Glutamatergic neuron (in vitro differentiated cells): ENCODE measurements around the gene ARID1B. TPM values are rescaled to one million over a fixed set of nuclear protein-coding genes. Genes with fewer than 3 reads are reported as not detected.

Source experiments
- DNase-seq: peaks from one replicate; pipeline ENCODE4 v3.0.0; 2022
- H3K27ac Mint-ChIP-seq: one replicate; pipeline ENCODE4 v1.8.0; 2020; ENCODE audit warnings: mild to moderate bottlenecking, mixed read lengths, inconsistent platforms; ENCODE audit not compliant: unreplicated experiment
- H3K27me3 Mint-ChIP-seq: one replicate; pipeline ENCODE4 v1.8.0; 2020; ENCODE audit warnings: mild to moderate bottlenecking, moderate library complexity, mixed read lengths, inconsistent platforms; ENCODE audit not compliant: unreplicated experiment
- H3K36me3 Mint-ChIP-seq: one replicate; pipeline ENCODE4 v1.8.0; 2020; ENCODE audit warnings: mild to moderate bottlenecking, mixed read lengths, inconsistent platforms; ENCODE audit not compliant: unreplicated experiment
- H3K4me1 Mint-ChIP-seq: one replicate; pipeline ENCODE4 v1.8.0; 2020; ENCODE audit warnings: mild to moderate bottlenecking, low read depth, mixed read lengths, inconsistent platforms; ENCODE audit not compliant: unreplicated experiment
- H3K4me3 Mint-ChIP-seq: one replicate; pipeline ENCODE4 v1.8.0; 2020; ENCODE audit warnings: mild to moderate bottlenecking, mixed read lengths, inconsistent platforms; ENCODE audit not compliant: unreplicated experiment
- H3K9me3 Mint-ChIP-seq: one replicate; pipeline ENCODE4 v1.8.0; 2020; ENCODE audit warnings: mild to moderate bottlenecking, moderate library complexity, mixed read lengths, inconsistent platforms; ENCODE audit not compliant: unreplicated experiment
- total RNA-seq: library from RNA; stranded (reverse); fragmentation: NEBNext Ultra II Directional; extraction: Animal tissue kit (Norgen Biotek cat#: 25700); gene quantifications from one replicate; pipeline ENCODE4 v1.2.1, GENCODE V29; 2021; ENCODE audit not compliant: unreplicated experiment
- TF ChIP-seq, protein P1 (sequence below): fragments of 200-600 bp; sonication (generic); IDR thresholded peaks from one replicate; pipeline ENCODE4 v1.5.0; 2021; ENCODE audit not compliant: partially characterized antibody, unreplicated experiment

Gene ARID1B
- total RNA-seq, 1 donor from 2014 or later: 202 TPM

DNA sequence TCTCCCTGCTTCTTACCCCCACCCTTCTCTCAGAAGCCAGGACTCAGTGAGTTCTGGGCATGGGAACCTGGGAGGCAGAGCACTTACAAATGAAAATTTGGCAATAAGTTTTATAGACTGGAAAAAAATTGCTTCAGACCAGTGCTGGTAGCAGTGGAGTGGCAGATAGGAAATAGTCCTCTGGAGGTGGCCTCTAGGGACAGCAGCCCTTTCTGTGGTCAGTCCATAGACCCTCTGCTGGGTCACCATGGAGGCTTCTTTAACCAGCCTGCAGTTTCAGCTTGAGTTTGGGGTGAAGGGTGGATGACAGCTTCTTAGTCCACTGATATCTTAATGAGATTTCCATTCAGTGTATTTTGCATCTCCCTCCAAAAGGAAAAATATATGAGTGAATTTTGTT is 179.1 kb downstream of the ARID1B start:
- Mint-ChIP-seq H3K27me3 (no peaks in the 10 kb centered on the region), H3K4me1 (peaks cover 47% of the 10 kb centered on the region), H3K9me3 (peaks cover 6% of the 10 kb centered on the region), H3K4me3 (no peak overlapping the region), H3K36me3 (no peaks in the 10 kb centered on the region), H3K27ac (no peak overlapping the region)
- no peak for DNase-seq
- TF ChIP-seq, protein P1, sequence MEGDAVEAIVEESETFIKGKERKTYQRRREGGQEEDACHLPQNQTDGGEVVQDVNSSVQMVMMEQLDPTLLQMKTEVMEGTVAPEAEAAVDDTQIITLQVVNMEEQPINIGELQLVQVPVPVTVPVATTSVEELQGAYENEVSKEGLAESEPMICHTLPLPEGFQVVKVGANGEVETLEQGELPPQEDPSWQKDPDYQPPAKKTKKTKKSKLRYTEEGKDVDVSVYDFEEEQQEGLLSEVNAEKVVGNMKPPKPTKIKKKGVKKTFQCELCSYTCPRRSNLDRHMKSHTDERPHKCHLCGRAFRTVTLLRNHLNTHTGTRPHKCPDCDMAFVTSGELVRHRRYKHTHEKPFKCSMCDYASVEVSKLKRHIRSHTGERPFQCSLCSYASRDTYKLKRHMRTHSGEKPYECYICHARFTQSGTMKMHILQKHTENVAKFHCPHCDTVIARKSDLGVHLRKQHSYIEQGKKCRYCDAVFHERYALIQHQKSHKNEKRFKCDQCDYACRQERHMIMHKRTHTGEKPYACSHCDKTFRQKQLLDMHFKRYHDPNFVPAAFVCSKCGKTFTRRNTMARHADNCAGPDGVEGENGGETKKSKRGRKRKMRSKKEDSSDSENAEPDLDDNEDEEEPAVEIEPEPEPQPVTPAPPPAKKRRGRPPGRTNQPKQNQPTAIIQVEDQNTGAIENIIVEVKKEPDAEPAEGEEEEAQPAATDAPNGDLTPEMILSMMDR: no peak

DNA sequence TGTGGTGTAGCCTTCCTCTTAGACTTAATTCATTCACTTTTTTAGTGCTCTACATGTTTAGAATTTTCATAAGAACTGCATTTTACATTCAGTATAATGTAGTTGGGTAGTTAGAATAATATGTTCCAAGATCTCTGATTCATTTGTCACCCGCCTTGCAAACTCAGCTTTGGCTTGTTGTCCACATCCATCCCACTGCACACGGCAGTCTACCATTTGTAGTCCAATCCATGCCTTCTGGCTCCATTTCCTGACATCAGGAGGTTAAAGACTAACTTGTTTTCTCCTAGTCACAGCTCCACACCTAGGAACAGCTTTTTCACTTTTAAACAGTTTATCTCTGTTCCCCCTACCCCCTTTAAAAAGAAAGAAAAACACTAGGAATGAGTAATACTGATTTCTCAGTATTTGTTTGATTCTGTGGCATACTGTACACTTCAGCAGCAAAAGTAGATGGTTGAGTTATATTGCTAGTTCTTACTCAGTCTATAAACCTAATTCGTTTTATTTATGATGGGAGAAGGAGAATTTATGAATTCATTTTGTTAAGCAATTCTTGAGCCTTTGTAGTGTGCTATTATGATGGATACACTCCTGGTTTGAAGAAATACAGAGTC is 180.9 kb downstream of the ARID1B start:
- TF ChIP-seq, protein P1: no peak
- H3K36me3 Mint-ChIP-seq: no peaks in the 10 kb centered on the region
- H3K4me3 Mint-ChIP-seq: no peak overlapping the region
- no peak overlapping the region for H3K27ac Mint-ChIP-seq
- peaks cover 6% of the 10 kb centered on the region for H3K9me3 Mint-ChIP-seq
- H3K27me3 Mint-ChIP-seq: peaks cover 2% of the 10 kb centered on the region
- DNase-seq: no peak
- peaks cover 37% of the 10 kb centered on the region for H3K4me1 Mint-ChIP-seq

GRCh38 chr6:156960525-156960924 is 183.3 kb downstream of the ARID1B start:
- no peak overlapping the region for H3K4me3 Mint-ChIP-seq
- no peak overlapping the region for H3K27ac Mint-ChIP-seq
- TF ChIP-seq, protein P1: no peak
- H3K36me3 Mint-ChIP-seq: no peaks in the 10 kb centered on the region
- peaks cover 23% of the 10 kb centered on the region for H3K4me1 Mint-ChIP-seq
- peaks cover 2% of the 10 kb centered on the region for H3K27me3 Mint-ChIP-seq
- DNase-seq: no peak
- H3K9me3 Mint-ChIP-seq: peaks cover 5% of the 10 kb centered on the region

DNA sequence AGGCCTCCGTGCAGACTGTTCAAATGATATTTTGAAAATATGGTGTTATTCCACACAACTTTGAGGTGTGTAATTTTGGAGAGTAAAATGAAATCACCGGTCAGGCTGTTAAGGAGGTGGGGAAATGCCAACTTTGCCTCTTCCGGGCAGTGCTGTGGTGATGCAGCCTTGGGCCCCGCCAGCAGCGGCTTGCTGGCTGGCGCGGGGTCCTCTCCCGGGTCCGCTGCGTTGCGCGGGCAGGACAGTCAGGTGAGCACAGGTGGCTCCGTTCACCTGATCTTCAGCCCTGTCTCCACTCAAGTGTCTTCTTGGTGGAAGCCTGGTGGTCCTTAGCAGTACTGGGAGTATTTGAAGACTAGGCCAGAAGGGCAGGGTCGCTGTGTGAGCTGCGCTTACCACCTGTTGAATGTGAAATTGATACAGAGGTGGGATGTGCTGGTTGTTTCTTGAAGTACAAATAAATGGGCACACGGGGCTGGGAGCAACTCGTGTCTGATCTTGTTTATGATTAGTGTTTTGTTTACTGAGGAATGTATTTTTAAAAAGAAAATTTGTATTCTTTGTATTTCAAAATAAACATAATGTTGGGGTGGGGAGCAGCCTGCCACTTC is 184.2 kb downstream of the ARID1B start:
- TF ChIP-seq, protein P1: no peak
- H3K36me3 Mint-ChIP-seq: no peaks in the 10 kb centered on the region
- H3K27ac Mint-ChIP-seq: no peak overlapping the region
- H3K27me3 Mint-ChIP-seq: peaks cover 2% of the 10 kb centered on the region
- H3K9me3 Mint-ChIP-seq: peaks cover 5% of the 10 kb centered on the region
- H3K4me1 Mint-ChIP-seq: peaks cover 21% of the 10 kb centered on the region
- no peak overlapping the region for H3K4me3 Mint-ChIP-seq
- DNase-seq: no peak
